Cortex of kidney (tissue), 1 donor: ENCODE measurements around the gene ZNF609.
"Not testable (repeated sequence)": the region's sequence is repeated elsewhere in the genome, so short reads cannot be mapped to it uniquely, and the experiment has no call there.

Experiments used
- DNase-seq: peaks from one replicate; lab custom pipeline; 2025; lab: John Stamatoyannopoulos, UW

ZNF609 gene

DNA sequence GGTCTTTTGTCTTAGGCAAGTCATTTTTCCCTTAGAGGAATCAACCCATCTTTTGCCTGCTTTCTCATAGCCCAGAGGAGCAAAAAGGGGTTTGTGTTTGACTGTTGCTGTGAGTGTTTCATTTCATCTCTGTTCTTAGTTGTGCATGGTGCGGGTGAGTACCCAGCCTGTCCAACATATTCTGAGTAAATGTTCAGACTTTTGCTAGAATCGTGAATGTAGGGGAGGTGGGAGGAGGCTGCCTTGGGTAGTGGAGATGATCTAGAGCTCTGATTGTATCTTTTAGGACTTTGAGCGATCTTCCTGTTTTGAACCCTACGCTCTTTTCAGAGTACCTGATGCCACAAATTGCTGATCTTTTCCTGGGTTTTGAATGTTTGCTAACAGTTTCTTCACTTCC, 123.1 kb downstream of the ZNF609 start:
- DNase-seq = no peak

DNA sequence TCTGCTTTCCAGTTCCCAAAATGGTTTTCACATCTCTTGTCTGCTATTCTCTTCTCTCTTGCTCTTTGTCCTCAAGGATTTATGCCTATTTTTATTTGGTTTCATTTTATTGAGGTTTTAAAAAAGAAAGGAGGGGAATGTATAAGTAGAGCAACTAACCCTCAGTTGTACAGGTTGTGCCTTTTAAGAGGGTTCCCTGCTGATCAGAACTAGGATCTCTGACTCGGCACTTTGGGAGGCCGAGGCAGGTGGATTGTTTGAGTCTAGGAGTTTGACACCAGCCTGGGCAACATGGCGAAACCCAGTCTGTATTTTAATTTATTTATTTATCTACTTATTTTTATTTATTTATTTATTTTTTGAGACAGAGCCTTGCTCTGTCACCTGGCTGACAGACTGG, 123.6 kb downstream of the ZNF609 start:
- no peak for DNase-seq

DNA sequence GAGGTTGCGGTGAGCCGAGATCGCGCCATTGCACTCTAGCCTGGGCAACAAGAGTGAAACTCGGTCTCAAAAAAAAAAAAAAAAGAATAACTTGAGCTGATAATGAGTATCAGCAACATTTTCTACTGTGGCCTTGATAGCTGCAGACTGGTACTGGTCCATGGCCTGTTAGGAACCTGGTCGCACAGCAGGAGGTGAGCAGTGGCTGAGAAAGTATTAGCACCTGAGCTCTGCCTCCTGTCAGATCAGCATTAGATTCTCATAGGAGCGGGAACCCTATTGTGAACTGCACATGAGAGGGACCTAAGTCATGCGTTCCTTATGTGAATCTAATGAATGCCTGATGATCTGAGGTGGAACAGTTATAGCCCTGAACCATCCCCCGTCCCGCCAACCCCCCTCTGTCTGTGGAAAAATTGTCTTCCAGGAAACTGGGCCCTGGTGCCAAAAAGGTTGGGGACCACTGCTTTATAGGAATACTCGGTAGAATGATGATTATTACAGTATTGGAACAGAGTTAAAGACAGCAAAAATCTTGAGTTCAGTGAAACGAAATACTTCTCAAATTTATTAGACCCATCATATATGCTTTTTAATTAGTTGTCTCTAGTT, 126.0 kb downstream of the ZNF609 start:
- DNase-seq = no peak

DNA sequence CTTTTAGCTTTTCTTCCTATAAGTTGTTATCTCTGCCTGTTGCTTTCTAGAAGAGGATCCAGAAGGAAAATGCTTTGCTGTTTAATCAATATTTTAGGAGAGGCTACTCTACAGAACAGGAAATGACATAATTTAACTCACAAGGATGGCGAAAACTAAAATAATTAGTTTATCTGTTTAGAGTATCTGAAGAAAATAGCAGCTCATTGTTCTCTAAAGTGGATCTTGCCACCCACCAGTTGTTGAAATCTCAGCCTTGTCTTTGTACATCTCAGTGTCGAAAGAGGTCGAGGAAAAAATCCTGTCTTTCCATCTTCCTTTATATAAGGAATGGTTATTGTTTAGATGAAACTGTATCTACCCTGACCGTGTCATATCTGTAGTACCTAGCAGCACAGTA, 126.6 kb downstream of the ZNF609 start:
- no peak for DNase-seq

DNA sequence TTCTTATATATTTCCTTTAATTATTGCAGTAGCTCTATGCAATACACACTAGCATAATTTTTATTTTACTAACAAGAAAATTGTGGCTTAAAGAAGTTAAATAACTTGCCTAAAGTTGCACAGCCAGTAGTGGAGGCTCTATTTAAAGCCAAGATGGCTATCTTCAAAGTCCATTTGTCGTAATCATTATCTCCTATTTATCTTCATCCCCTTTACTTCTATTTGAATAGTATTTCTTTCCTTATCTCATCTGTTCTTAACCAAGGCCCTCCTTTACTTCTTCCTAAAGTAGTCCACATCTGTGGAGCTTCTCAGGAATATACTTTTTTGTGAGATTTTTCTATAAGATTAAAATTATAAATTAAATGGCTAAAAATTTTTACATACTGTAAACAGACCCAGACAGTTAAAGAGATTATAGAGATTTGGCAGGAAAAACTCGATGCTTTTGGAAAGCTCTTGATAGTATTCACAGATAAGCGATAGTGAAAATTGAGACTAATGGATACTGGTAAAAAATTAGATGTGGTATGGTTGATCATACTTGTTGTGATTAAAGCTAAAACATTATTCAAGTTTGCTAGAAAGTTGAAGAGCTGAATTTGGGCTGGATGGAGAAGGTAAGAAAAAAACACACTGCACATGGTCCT, 129.2 kb downstream of the ZNF609 start:
- DNase-seq = no peak

DNA sequence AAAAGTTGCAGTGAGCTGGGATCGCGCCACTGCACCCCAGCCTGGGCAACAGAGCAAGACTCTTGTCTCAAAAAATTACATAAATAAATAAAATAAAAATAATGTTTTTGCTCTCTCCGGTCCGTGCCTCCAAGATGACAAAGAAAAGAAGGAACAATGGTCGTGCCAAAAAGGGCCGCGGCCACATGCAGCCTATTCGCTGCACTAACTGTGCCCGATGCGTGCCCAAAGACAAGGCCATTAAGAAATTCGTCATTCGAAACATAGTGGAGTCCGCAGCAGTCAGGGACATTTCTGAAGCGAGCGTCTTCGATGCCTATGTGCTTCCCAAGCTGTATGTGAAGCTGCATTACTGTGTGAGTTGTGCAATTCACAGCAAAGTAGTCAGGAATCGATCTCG, 132.5 kb downstream of the ZNF609 start:
- not testable (repeated sequence) for DNase-seq

DNA sequence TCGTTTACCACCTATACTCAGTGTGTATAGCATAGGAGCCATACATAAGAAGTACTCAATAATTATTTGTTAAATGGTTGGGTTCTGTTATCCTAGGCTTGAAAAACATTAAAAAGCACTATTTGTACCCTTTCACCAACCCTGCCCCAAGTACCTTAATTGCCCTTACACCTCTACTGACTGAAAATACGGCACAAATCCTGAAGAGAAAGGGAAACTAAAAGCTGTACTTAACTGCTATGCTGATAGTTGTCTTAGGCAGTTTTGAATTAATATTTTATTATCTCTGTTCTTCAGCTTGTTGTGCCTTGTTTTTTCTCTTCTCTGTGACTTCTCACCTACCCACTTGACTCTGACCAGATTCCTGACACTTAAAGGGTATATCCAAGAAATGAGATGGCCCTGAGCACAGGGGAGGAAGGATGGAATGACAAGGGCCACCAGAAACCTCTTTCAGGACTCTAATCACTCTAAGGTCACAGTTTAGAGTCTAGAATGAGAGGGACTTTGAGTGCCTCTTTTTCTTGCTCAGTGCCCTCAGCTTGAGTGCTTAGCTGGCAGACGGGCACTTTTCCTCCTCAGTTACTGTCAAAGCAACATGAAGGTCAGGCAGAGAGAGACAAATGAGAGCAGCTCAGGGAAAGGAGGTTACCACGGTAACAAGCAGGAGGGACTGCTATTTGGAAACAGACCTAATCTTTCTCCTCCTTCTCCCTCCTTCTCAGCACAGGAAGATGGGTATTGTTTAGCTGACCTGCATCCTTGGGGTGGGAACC, 136.5 kb downstream of the ZNF609 start:
- no peak for DNase-seq

DNA sequence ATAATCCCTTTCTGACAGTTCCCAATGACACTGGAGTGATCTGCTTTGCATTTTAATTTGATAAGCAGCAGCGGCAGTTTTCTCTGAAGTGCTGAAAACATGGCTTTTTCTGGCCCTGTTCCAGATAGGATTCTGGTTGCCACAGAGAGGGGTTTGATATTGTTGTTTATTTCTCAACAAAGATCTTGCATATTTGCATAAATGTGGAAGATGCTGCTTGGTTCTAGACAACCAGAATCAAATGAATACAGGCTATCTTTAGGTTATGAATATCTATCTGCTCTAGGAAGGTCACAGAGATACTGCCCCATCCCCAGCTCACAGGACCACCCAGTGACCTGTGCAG, 137.1 kb downstream of the ZNF609 start:
- no peak for DNase-seq

DNA sequence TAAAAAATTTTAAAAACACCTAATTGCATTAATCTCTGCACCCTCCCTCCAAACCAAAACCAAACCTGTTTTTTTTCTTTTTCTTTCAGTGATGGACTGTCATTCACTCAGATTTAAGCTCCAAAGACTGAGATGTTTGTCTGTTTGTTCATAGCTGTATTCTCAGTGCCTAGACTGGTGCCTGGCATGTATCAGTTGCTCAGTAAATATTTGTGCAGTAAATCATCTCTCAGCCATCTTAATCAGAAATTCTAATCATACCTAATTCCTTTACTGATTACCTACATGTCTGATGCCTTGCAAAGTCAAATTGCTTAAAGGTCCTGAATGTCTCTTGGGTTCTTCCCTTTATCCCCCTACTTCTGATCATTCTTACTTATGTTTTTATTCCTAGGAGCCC, 138.8 kb downstream of the ZNF609 start:
- no peak for DNase-seq

DNA sequence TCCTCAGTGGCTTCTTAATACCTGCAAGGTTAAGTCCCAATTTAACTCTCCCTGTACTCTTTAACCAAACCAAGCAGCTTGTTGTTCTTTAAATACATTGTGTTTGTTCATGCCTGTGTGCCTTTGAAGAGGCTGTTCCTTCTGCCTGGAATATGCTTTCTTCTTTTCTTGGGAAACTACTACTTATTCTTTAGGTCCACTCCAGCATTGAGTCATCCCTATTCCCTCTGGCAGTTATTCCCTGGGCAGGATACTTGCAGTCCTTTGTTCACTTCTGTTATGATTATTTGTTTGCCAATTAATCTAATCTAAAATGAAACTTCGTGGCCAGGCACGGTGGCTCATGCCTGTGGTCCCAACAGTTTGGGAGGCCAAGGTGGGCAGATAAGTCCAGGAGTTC, 139.3 kb downstream of the ZNF609 start:
- DNase-seq = no peak

DNA sequence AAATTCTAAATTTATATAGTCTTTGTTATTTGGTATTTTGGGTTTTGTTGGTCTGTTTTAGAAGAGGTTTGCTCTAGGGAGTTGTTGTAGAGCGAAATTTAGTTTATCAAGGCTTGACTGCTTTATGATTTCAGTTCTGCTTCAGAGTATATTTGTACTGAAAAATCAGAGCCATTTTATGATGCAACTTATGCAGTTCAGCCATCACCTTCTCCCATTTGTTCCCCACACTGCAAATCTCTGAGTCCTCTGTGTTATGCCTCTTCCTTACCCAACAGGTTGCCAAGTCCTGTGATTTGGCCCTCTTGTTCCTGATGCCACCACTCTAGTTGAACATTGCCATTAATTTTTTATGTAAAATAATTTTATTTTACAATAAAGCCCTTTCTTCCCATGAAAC, 140.4 kb downstream of the ZNF609 start:
- no peak for DNase-seq

DNA sequence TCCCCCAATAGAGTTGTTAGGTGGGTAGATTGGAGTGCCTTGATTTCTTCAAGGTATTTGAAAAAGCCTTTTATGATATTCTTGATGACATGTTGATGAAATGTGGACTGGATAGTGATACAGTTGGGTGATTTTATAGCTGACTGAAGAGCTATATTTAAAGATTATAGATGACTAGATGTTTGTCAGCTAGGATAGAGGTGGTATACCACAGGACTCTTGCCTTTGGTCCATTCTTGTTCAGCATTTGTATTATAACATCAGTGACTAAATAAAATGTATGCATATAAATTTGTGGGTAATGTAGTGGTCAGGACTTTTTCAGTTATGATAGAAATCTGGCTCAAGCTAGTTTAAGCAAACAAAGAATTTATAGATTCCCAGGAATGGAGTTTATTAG, 143.9 kb downstream of the ZNF609 start:
- no peak for DNase-seq

DNA sequence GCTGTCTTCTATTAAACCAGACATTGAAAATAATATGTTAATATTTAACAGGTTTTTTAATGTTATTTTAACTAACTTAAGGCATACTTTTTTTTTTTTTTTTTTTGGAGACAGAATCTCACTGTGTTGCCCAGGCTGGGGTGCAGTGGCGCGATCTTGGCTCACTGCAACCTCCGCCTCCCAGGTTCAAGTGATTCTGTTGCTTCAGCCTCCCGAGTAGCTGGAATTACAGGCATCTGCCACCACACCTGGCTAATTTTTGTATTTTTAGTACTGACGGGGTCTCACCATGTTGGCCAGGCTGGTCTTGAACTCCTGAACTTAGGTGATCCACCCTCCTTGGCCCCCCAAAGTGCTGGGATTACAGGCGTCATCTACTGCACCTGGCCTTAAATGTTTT, 147.0 kb downstream of the ZNF609 start:
- DNase-seq = not testable (repeated sequence)

DNA sequence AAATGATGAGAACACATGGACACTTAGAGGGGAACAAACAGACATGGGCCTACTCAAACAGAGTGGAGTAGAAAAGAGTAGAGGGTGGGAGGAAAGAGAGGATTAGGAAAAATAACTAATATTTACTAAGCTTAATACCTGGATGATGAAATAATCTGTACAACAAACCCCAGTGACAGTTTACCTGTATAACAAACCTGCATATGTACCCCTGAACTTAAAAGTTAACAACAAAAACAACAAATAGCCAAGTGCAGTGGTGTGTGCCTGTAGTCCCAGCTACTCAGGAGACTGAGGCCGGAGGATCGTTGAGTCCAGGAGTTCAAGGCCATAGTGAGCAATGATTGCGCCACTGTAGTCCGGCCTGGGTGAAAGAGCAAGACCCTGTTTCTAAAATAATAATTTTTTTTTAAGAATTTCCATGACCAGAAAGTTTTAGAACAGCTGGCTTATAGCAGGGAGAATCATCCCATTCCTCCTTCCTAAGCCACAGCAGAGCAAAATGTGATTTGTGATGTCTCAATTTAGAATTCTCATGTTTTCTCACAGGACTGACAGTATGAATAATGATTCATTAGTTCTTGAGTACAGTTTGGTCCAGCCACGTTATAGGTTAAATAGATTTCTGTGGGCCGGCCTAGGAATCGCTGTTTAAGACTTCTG, 150.0 kb downstream of the ZNF609 start:
- DNase-seq = no peak

DNA sequence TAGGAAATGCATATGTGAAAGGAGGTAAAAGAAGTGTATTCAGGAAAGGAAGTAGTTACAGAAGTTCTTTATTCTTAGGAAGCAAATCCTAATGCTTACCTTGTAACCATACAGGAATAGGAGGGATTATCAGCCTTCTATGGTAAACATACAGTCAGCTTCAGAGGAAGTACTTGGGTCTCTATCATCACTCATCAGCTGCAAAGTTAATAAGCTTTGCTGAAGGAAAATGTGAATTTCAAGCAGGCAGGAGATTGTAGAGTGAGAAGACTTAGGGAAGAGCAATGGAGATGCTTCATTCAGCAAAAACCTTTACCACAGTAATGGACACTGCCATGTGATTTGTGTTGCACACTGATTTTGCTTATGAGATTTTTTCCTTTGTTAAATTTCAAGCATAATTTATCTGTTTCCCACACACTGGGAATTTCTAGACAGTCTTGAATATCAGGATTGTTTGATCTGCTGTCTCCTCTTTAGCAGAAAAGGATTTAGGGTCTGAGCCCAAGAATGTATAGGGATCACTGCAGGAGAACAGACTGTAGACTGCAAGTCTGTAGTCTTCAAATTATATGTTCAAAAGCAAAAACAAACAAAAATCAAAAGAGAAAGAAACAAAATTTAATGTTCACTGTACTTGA, 150.8 kb downstream of the ZNF609 start:
- no peak for DNase-seq

DNA sequence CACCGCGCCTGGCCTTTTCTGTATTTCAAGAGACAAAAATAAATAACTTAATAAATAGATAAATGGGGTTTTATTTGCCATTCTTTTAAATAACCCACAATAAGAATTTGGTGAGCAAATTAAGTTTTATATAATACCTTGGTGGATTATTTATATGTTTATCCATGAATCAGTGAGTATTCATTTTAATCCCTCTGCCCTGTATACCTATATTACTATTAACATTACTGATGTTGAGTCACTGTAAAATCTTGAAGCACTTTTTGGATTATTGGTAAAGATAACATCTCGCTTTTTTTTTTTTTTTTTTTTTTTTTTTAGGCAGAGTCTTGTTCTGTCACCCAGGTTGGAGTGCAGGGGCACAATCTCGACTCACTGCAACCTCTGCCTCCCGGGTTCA, 154.1 kb downstream of the ZNF609 start:
- DNase-seq = no peak

DNA sequence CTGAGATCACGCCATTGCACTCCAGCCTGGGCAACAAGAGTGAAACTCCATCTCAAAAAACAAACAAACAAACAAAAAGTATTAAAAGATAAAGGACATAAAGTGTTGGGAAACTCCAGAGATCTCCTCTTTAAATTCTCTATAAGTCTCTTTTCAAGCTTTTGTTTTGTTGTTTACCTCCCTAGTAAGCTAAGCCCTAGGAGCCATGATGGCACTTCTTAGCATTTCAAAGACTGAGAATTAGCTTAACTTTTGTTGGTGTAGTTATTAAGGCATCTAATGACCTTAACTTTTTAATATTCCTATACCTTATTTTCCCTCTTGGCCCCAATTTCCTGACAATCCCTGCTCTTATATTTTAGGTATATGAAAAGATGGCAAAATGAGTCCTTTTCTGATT, 157.3 kb downstream of the ZNF609 start:
- no peak for DNase-seq

DNA sequence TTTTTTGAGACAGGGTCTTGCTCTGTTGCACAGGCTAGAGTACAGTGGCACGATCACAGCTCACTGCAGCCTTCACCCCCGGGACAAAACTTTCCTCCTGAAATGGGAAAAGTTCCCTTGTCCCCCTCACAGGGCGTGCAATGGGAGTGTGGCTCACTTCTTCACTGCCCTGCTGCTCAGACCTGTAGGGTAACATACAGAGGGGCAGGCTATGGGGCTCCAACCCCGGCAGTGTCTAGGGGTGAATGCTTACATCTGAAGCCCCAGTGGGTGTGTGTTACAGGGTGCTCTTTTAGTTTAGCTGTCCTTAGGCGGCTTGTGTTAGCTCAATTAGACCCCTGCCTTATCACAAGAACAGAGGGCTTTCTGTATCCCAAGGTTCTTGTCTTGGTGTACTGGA, 157.8 kb downstream of the ZNF609 start:
- no peak for DNase-seq

DNA sequence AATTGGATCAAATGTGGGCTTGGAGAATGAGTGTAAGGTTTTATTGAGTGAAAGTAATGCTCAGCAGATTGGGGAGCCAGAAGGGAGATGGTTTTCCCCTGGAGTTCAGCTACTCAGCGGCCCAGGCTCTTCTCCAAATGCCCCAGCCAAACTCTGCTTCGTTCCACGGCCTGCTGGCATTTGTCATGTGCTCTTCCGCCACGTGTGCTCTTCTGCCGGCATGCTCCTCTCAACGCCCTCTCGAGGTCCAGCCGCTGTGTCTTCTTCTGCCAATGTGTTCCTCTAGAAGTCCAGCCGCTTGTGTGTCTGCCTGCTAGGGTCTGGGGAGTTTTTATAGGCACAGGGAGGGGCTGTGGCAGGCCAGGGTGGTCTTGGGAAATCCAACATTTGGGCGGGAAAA, 158.2 kb downstream of the ZNF609 start:
- DNase-seq = no peak

DNA sequence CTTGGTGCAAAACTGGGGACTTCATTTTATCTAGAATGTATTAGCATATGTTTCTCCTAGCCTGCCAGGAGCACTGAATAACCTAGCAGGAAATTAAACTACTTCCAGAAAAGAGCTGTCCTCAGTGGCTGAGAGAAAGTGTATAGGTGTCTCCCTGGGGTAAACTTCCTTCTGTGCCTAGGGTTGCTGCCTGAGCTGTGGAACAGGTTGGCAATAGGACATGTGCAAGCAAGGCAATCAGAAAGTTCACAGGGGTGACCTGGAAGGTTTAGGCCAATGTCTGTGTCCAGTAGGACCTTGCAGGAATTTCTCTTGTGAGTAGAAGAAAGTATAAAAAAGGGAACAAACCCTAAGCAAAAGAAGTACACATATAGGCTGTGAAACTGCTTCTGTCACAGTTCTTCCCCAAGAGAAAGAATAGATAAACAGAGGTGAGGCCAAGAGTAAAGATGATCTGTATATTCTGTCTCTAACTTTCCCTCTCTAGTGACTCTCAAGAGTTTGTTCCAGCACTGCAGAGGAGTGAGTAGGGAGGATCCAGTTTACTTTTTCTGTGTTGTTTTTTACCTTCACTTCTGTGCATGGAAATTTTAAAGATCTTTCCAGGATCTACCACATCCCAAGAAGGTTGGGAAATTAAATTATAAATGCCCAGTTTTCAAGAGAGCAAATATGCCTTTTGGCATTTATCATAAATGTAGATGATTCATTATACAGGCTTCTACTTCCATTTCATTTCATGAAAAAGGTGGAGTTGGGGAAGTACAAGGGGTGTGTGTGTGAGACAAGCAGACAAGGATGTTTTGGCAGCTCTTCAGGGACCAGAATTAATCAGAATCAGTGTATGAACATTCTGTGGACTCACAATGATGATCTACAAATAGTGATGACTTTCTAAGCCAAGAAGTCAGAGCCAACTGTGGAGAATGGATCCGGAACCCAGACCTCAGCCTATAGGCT, 159.8 kb downstream of the ZNF609 start:
- no peak for DNase-seq

DNA sequence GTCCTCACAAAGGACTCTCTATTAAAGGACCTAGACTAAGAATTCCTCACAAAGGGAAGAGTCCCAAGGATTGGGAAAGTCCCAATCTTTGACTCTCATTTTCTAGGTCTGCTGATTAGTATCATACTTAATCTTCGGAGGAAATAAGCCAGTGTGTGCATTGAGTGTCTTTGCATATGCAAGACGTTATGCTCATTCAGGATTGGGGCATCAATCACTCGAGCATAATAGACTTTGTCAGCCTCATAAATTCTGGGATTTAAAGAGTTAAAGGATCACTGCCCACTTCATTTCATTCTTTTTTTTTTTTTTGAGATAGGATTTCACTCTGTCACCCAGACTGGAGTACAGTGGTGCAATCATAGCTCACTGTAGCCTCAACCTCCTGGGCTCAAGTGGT, 160.7 kb downstream of the ZNF609 start:
- DNase-seq = no peak
